Endothelial cell (in vitro differentiated cells): ENCODE data around the gene CCNA2. TPM values are rescaled to one million over a fixed set of nuclear protein-coding genes. Genes with fewer than 3 reads are reported as not detected.

ENCODE experiments used
- DNase-seq: peaks from one replicate; pipeline ENCODE4 v3.0.0; 2021; ENCODE audit warnings: low spot score
- H3K27ac Mint-ChIP-seq: one replicate; pipeline ENCODE4 v1.8.0; 2021; ENCODE audit warnings: mixed read lengths, inconsistent platforms; ENCODE audit not compliant: unreplicated experiment
- H3K27me3 Mint-ChIP-seq: one replicate; pipeline ENCODE4 v1.8.0; 2021; ENCODE audit warnings: mild to moderate bottlenecking, moderate library complexity, mixed read lengths, inconsistent platforms; ENCODE audit not compliant: unreplicated experiment
- H3K36me3 Mint-ChIP-seq: one replicate; pipeline ENCODE4 v1.8.0; 2021; ENCODE audit warnings: mild to moderate bottlenecking, low read depth, mixed read lengths, inconsistent platforms; ENCODE audit not compliant: unreplicated experiment
- H3K4me1 Mint-ChIP-seq: one replicate; pipeline ENCODE4 v1.8.0; 2021; ENCODE audit warnings: mild to moderate bottlenecking, mixed read lengths, inconsistent platforms; ENCODE audit not compliant: unreplicated experiment
- H3K4me3 Mint-ChIP-seq: one replicate; pipeline ENCODE4 v1.8.0; 2021; ENCODE audit warnings: mild to moderate bottlenecking, mixed read lengths, inconsistent platforms; ENCODE audit not compliant: unreplicated experiment
- H3K9me3 Mint-ChIP-seq: one replicate; pipeline ENCODE4 v1.8.0; 2021; ENCODE audit warnings: mixed read lengths, inconsistent platforms; ENCODE audit not compliant: unreplicated experiment
- total RNA-seq: library from RNA; stranded (reverse); fragmentation: NEBNext Ultra II Directional; extraction: Animal tissue kit (Norgen Biotek cat#: 25700); gene quantifications from one replicate; pipeline ENCODE4 v1.2.1, GENCODE V29; 2021; ENCODE audit not compliant: unreplicated experiment
- TF ChIP-seq, protein P1 (sequence below): fragments of 200-600 bp; sonication (generic); IDR thresholded peaks from one replicate; pipeline ENCODE4 v1.5.0; 2021; ENCODE audit warnings: antibody characterized with exemption; ENCODE audit not compliant: unreplicated experiment

Gene CCNA2
- total RNA-seq, 1 donor from 2014 or later = 11.4 TPM

DNA sequence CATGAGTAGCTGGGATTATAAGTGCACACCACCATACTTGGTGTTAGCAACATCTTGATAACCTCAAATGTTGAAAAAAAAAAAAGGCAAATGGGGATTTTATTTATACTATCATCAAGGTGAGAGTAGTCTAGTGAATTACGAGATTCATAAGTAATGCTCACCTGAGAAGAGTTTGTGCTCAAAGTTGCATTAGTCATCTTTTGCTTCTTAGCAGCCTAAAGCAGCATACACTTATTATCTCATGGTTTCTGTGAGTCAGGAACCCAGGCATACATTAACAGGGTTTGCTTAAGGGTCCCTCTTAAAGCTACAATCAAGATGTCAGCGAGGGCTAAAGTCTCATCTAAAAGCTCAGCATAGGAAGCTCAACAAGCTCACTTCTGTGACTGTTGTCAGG is 30.7 kb downstream of the CCNA2 start:
- H3K27ac Mint-ChIP-seq = no peak overlapping the region
- TF ChIP-seq, protein P1, sequence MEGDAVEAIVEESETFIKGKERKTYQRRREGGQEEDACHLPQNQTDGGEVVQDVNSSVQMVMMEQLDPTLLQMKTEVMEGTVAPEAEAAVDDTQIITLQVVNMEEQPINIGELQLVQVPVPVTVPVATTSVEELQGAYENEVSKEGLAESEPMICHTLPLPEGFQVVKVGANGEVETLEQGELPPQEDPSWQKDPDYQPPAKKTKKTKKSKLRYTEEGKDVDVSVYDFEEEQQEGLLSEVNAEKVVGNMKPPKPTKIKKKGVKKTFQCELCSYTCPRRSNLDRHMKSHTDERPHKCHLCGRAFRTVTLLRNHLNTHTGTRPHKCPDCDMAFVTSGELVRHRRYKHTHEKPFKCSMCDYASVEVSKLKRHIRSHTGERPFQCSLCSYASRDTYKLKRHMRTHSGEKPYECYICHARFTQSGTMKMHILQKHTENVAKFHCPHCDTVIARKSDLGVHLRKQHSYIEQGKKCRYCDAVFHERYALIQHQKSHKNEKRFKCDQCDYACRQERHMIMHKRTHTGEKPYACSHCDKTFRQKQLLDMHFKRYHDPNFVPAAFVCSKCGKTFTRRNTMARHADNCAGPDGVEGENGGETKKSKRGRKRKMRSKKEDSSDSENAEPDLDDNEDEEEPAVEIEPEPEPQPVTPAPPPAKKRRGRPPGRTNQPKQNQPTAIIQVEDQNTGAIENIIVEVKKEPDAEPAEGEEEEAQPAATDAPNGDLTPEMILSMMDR = no peak

DNA sequence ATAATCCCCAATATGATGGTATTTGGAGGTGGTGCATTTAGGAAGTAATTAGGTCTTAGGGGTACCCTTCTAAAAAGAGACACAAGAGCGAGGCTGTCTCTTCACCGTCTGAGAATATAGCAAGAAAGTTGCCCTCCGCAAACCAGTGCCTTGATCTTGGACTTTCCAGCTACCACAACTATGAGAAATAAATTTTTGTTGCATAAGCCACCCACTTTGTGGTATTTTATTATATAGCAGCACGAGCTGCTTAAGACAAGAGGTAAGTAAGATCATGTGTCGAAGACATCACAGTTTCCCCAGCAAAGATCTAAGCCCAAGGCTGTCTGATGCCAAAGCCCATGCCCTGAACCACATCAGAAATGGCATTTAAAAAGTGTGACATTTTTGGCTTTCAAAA is 32.2 kb downstream of the CCNA2 start:
- DNase-seq = no peak
- no peaks in the 10 kb centered on the region for H3K36me3 Mint-ChIP-seq
- TF ChIP-seq, protein P1 = no peak
- peaks cover 3% of the 10 kb centered on the region for H3K27me3 Mint-ChIP-seq
- peaks cover 11% of the 10 kb centered on the region for H3K4me1 Mint-ChIP-seq
- no peak overlapping the region for H3K4me3 Mint-ChIP-seq
- H3K9me3 Mint-ChIP-seq = no peaks in the 10 kb centered on the region
- no peak overlapping the region for H3K27ac Mint-ChIP-seq

More for the DNA sequence above, 30.7 kb downstream of the CCNA2 start:
- Mint-ChIP-seq H3K27me3 (peaks cover 3% of the 10 kb centered on the region), H3K4me1 (peaks cover 6% of the 10 kb centered on the region), H3K36me3 (no peaks in the 10 kb centered on the region), H3K9me3 (no peaks in the 10 kb centered on the region), H3K4me3 (no peak overlapping the region)
- no peak for DNase-seq

DNA sequence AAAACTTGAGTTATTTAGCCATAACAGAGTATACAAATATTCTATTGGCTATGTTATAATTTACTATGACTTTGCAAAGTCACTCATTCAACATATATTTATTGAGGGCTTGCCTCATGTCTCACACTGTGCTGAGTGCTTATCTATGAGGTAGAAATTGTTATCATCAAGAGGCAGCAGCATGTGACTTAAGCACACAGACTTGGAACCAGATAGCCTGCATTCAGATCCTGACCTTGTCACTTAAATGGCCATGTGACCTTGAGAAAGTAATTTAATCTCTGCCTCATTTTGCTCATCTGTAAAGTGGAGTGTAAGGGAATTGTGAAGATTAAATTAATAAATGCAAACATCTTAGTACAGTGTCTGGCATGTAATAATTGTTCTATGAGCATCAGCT is 32.7 kb downstream of the CCNA2 start:
- no peak for DNase-seq
- Mint-ChIP-seq H3K27me3 (peaks cover 3% of the 10 kb centered on the region), H3K9me3 (no peaks in the 10 kb centered on the region), H3K4me3 (no peak overlapping the region), H3K36me3 (no peaks in the 10 kb centered on the region), H3K4me1 (peaks cover 11% of the 10 kb centered on the region), H3K27ac (no peak overlapping the region)
- TF ChIP-seq, protein P1 = no peak

DNA sequence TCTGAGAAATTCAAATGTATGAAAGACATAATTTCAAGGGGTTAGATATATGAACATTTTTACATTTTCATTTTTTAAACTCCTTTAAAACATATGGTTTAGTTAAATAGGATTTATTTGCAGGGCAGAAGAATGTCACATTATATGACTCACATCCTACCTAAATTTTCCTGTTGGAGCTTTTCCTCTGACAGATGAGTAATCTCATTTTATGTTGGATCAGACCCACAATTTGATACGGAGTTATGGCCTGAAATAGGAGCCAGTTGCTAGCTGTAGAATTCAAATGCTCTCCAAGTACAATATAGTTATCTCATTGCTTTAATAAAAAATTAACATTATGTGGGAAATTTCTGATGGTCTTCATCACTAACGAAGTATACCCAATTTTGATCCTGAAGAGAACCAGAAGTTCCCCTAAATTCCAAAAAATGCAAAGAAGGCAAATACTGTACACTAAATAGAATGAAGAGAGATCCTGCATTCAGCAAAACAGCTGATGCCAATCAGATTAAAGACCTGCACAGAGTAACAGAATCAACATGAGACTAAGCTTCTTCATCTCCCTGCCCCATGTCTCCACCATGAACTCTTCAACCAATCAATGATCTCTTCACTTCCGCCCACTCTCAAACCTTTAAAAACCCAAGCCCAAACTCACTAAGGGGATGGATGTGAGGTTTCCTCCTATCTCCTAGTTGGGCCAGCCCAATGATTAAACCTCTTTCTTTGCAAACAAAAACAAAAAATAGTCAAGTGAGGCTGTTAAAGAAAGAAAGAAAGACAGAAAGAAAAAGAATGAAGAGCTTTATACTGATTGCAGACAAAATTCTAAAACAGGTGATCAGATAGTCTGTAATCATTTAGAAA is 33.5 kb downstream of the CCNA2 start:
- Mint-ChIP-seq H3K9me3 (no peaks in the 10 kb centered on the region), H3K4me1 (peaks cover 11% of the 10 kb centered on the region), H3K36me3 (no peaks in the 10 kb centered on the region), H3K27ac (no peak overlapping the region), H3K4me3 (no peak overlapping the region), H3K27me3 (peaks cover 3% of the 10 kb centered on the region)
- TF ChIP-seq, protein P1 = no peak
- no peak for DNase-seq

DNA sequence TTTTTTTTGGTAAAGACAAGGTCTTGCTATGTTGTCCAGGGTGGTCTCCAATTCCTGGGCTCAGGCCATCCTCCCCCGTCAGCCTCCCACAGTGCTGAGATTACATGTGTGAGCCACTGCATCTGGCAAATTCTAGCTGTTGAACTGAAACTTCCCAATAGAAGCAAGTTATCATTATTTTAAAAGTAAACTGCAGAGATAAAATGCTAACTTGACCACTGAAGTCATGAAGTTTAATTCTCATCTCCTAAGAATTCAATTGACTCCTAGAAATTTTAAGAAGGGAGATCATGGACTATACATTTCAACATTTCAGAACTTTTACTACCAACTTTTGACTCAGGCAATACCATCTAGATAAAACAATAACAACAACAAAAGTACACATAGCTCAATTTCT is 34.2 kb downstream of the CCNA2 start:
- Mint-ChIP-seq H3K27ac (no peak overlapping the region), H3K36me3 (no peaks in the 10 kb centered on the region), H3K4me1 (peaks cover 11% of the 10 kb centered on the region), H3K27me3 (no peaks in the 10 kb centered on the region), H3K9me3 (no peaks in the 10 kb centered on the region), H3K4me3 (no peak overlapping the region)
- no peak for DNase-seq
- TF ChIP-seq, protein P1 = no peak
